H9 (cell line): ENCODE results near the gene GRIP1. TPM values are rescaled to one million over a fixed set of nuclear protein-coding genes. Genes with fewer than 3 reads are reported as not detected.

Experiments
- DNase-seq: peaks from one replicate; pipeline ENCODE4 v3.0.0-alpha.2; 2017
- H2AFZ ChIP-seq: one replicate; pipeline ENCODE4 v1.6.1; 2013; ENCODE audit warnings: mild to moderate bottlenecking, low read length, control low read depth, moderate library complexity
- H2AK5ac ChIP-seq: 2 replicates; pipeline ENCODE4 v1.6.1; 2013; ENCODE audit warnings: low read length, control low read depth, mixed read lengths; ENCODE audit not compliant: insufficient read length
- H2BK120ac ChIP-seq: one replicate; pipeline ENCODE4 v1.6.1; 2013; ENCODE audit warnings: low read depth, mild to moderate bottlenecking, low read length, control low read depth, inconsistent platforms; ENCODE audit not compliant: poor library complexity, severe bottlenecking
- H2BK12ac ChIP-seq: 2 replicates; pipeline ENCODE4 v1.6.1; 2013; ENCODE audit warnings: low read length, control low read depth, mixed read lengths, low read depth; ENCODE audit not compliant: insufficient read length
- H2BK15ac ChIP-seq: 2 replicates; pipeline ENCODE4 v1.6.1; 2013; ENCODE audit warnings: low read depth, low read length, control low read depth
- H2BK20ac ChIP-seq: one replicate; pipeline ENCODE4 v1.6.1; 2013; ENCODE audit warnings: low read depth, mild to moderate bottlenecking, low read length, control low read depth, inconsistent platforms; ENCODE audit not compliant: poor library complexity, severe bottlenecking
- H2BK5ac ChIP-seq: 2 replicates; pipeline ENCODE4 v1.6.1; 2013; ENCODE audit warnings: low read length, control low read depth, mixed read lengths; ENCODE audit not compliant: insufficient read length
- H3K14ac ChIP-seq: 2 replicates; pipeline ENCODE4 v1.6.1; 2013; ENCODE audit warnings: low read length, control low read depth; ENCODE audit not compliant: insufficient read depth
- H3K18ac ChIP-seq: 2 replicates; pipeline ENCODE4 v1.6.1; 2013; ENCODE audit warnings: low read depth, mild to moderate bottlenecking, mixed read lengths, low read length, control low read depth; ENCODE audit not compliant: insufficient read length
- H3K23ac ChIP-seq: 2 replicates; pipeline ENCODE4 v1.6.1; 2013; ENCODE audit warnings: low read length, control low read depth, mixed read lengths, low read depth; ENCODE audit not compliant: insufficient read length
- H3K23me2 ChIP-seq: 2 replicates; pipeline ENCODE4 v1.6.1; 2013; ENCODE audit warnings: low read depth, mild to moderate bottlenecking, mixed read lengths, low read length, control low read depth; ENCODE audit not compliant: insufficient read length, poor library complexity, severe bottlenecking
- H3K27ac ChIP-seq: 2 replicates; pipeline ENCODE4 v1.5.1; 2013; ENCODE audit warnings: low read length, control low read depth, mixed read lengths, low read depth; ENCODE audit not compliant: insufficient read length
- H3K27me3 ChIP-seq: 2 replicates; pipeline ENCODE4 v1.6.1; 2013; ENCODE audit warnings: low read length, control low read depth, inconsistent platforms; ENCODE audit not compliant: insufficient read depth
- H3K4ac ChIP-seq: 2 replicates; pipeline ENCODE4 v1.6.1; 2013; ENCODE audit warnings: low read depth, mild to moderate bottlenecking, control low read depth, inconsistent platforms, low read length, moderate library complexity
- H3K4me1 ChIP-seq: 2 replicates; pipeline ENCODE4 v1.6.1; 2013; ENCODE audit warnings: low read length, control low read depth, inconsistent platforms; ENCODE audit not compliant: insufficient read depth
- H3K4me2 ChIP-seq: 2 replicates; pipeline ENCODE4 v1.6.1; 2013; ENCODE audit warnings: low read length, control low read depth, mixed read lengths; ENCODE audit not compliant: insufficient read length, insufficient read depth
- H3K56ac ChIP-seq: 2 replicates; pipeline ENCODE4 v1.6.1; 2013; ENCODE audit warnings: low read depth, mild to moderate bottlenecking, mixed read lengths, low read length, control low read depth; ENCODE audit not compliant: insufficient read length
- H3K79me1 ChIP-seq: 2 replicates; pipeline ENCODE4 v1.6.1; 2013; ENCODE audit warnings: low read depth, mild to moderate bottlenecking, moderate library complexity, low read length, control low read depth, inconsistent platforms; ENCODE audit not compliant: insufficient read depth, poor library complexity, severe bottlenecking
- H3K79me2 ChIP-seq: 2 replicates; pipeline ENCODE4 v1.6.1; 2013; ENCODE audit warnings: low read length, control low read depth, inconsistent platforms; ENCODE audit not compliant: insufficient read depth
- H3K9ac ChIP-seq: 2 replicates; pipeline ENCODE4 v1.6.1; 2013; ENCODE audit warnings: low read length, control low read depth, mixed read lengths; ENCODE audit not compliant: insufficient read length; ENCODE audit errors: extremely low read depth
- H3K9me3 ChIP-seq: one replicate; pipeline ENCODE4 v1.6.1; 2013; ENCODE audit warnings: low read depth, low read length, inconsistent platforms; ENCODE audit not compliant: control insufficient read depth
- H3T11ph ChIP-seq: one replicate; pipeline ENCODE4 v1.6.1; 2013; ENCODE audit warnings: mild to moderate bottlenecking, low read length, control low read depth, inconsistent platforms
- H4K20me1 ChIP-seq: one replicate; pipeline ENCODE4 v1.6.1; 2013; ENCODE audit not compliant: control insufficient read depth, insufficient read length, insufficient read depth
- H4K5ac ChIP-seq: 2 replicates; pipeline ENCODE4 v1.6.1; 2013; ENCODE audit warnings: low read depth, mild to moderate bottlenecking, mixed read lengths, low read length, control low read depth; ENCODE audit not compliant: insufficient read length
- H4K8ac ChIP-seq: replicated peaks from 2 replicates; pipeline ENCODE4 v1.6.1; 2013; ENCODE audit warnings: low read length, control low read depth, mixed read lengths, low read depth; ENCODE audit not compliant: insufficient read length
- H4K91ac ChIP-seq: 2 replicates; pipeline ENCODE4 v1.6.1; 2013; ENCODE audit warnings: low read depth, mild to moderate bottlenecking, moderate library complexity, mixed read lengths, low read length, control low read depth; ENCODE audit not compliant: insufficient read length
- H3K27ac Mint-ChIP-seq, 3 experiments: 2 replicates in 2 of 3; 3 replicates in 1 of 3; pipeline ENCODE4 v1.8.0; 2020 to 2021; ENCODE audit warnings: mixed read lengths in 3 of 3, mild to moderate bottlenecking in 1 of 3, moderate library complexity in 1 of 3
- H3K27me3 Mint-ChIP-seq: 2 replicates; pipeline ENCODE4 v1.8.0; 2021; ENCODE audit warnings: low read depth, mild to moderate bottlenecking, moderate library complexity, mixed read lengths
- H3K36me3 Mint-ChIP-seq, 3 experiments: 2 replicates in 2 of 3; 3 replicates in 1 of 3; pipeline ENCODE4 v1.8.0; 2020 to 2021; ENCODE audit warnings: low read depth in 3 of 3, mixed read lengths in 3 of 3; ENCODE audit not compliant: insufficient read depth in 1 of 3
- H3K4me1 Mint-ChIP-seq, 2 experiments: 2 replicates each; pipeline ENCODE4 v1.8.0; 2020; ENCODE audit warnings: mixed read lengths in 2 of 2
- H3K4me3 Mint-ChIP-seq, 2 experiments: 2 replicates in 1 of 2; 3 replicates in 1 of 2; pipeline ENCODE4 v1.8.0; 2020 to 2021; ENCODE audit warnings: mild to moderate bottlenecking in 2 of 2, mixed read lengths in 2 of 2, moderate library complexity in 1 of 2
- H3K9me3 Mint-ChIP-seq, 2 experiments: 2 replicates in 1 of 2; 3 replicates in 1 of 2; pipeline ENCODE4 v1.8.0; 2020; ENCODE audit warnings: mild to moderate bottlenecking in 2 of 2, mixed read lengths in 2 of 2, moderate library complexity in 1 of 2
- WGBS: extraction: QIAGEN DNeasy Blood & Tissue Kit; methylation state at CpG from one replicate; pipeline ENCODE4 v1.1.7; 2013; ENCODE audit warnings: missing lambda C conversion rate, low lambda C conversion rate, mixed read lengths; ENCODE audit not compliant: insufficient read length; ENCODE audit errors: extremely low coverage; 5-methylcytosine and 5-hydroxymethylcytosine counted together
- total RNA-seq: library from RNA; stranded (reverse); gene quantifications from 2 replicates; pipeline ENCODE4 v1.2.1, GENCODE V29; 2021
- TF ChIP-seq, protein P1 (sequence below): fragments of 200-600 bp; sonication (generic); conservative IDR thresholded peaks from 3 replicates; pipeline ENCODE4 v1.8.0; 2021; ENCODE audit warnings: antibody characterized with exemption, mild to moderate bottlenecking

GRIP1 gene
- total RNA-seq, 1 experiment from 2014 or later = 19.5 TPM

DNA sequence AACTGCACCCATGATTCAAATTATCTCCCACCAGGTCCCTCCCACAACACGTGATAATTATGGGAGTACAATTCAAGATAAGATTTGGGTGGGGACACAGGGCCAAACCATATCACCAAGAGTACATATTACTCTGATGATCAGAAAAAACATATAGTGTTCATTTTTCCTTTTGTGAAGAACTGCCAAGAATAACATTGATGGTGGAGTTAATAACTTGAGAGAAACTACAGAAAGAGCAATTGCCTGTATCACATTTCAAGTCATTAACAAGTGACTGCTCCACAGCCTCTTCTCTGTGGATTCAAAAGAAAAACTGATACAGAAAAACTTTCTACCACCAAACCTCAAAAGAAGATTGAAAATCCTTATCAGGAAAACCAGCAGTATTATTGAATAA is 34.7 kb downstream of the GRIP1 start:
- Mint-ChIP-seq H3K9me3 (no peaks in the 10 kb centered on the region), H3K36me3 (no peaks in the 10 kb centered on the region), H3K27me3 (no peaks in the 10 kb centered on the region), H3K27ac (no peak overlapping the region), H3K4me3 (no peak overlapping the region), H3K4me1 (peaks cover 1 to 2% of the 10 kb centered on the region in 2 experiments; a peak in 2 of 4 replicates)
- H3K79me1 ChIP-seq = no peaks in the 10 kb centered on the region
- no peak overlapping the region for H3K56ac ChIP-seq
- H3K79me2 ChIP-seq = no peaks in the 10 kb centered on the region
- no peak overlapping the region for H3K4me2 ChIP-seq
- no peak overlapping the region for H2BK12ac ChIP-seq
- H2BK20ac ChIP-seq = no peak overlapping the region
- no peaks in the 10 kb centered on the region for H4K20me1 ChIP-seq
- H2BK5ac ChIP-seq = no peak overlapping the region
- H3T11ph ChIP-seq = no peak overlapping the region
- H3K18ac ChIP-seq = no peak overlapping the region
- no peak overlapping the region for H4K5ac ChIP-seq
- no peak overlapping the region for H3K27ac ChIP-seq
- no peak overlapping the region for H2AFZ ChIP-seq
- H3K4me1 ChIP-seq = no peaks in the 10 kb centered on the region
- no peak overlapping the region for H2AK5ac ChIP-seq
- H3K4ac ChIP-seq = no peak overlapping the region
- no peak overlapping the region for H4K8ac ChIP-seq
- H4K91ac ChIP-seq = no peak overlapping the region
- H3K27me3 ChIP-seq = no peaks in the 10 kb centered on the region
- H3K9me3 ChIP-seq = no peaks in the 10 kb centered on the region
- DNase-seq = no peak
- no peaks in the 10 kb centered on the region for H3K23me2 ChIP-seq
- TF ChIP-seq, protein P1, sequence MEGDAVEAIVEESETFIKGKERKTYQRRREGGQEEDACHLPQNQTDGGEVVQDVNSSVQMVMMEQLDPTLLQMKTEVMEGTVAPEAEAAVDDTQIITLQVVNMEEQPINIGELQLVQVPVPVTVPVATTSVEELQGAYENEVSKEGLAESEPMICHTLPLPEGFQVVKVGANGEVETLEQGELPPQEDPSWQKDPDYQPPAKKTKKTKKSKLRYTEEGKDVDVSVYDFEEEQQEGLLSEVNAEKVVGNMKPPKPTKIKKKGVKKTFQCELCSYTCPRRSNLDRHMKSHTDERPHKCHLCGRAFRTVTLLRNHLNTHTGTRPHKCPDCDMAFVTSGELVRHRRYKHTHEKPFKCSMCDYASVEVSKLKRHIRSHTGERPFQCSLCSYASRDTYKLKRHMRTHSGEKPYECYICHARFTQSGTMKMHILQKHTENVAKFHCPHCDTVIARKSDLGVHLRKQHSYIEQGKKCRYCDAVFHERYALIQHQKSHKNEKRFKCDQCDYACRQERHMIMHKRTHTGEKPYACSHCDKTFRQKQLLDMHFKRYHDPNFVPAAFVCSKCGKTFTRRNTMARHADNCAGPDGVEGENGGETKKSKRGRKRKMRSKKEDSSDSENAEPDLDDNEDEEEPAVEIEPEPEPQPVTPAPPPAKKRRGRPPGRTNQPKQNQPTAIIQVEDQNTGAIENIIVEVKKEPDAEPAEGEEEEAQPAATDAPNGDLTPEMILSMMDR = no peak
- no peak overlapping the region for H3K14ac ChIP-seq
- H3K9ac ChIP-seq = no peak overlapping the region
- no CpG with 5 or more reads among the region's 1 CpG for WGBS
- no peak overlapping the region for H3K23ac ChIP-seq
- H2BK120ac ChIP-seq = no peak overlapping the region
- H2BK15ac ChIP-seq = no peak overlapping the region
